ENCODE data around the gene EGFL6.

Gene EGFL6

GRCh38 chrX:13569479-13570260, at the start of gene EGFL6:
TSS of gene EGFL6 (plus strand) at chrX:13569601. CDS start at chrX:13569862, 261 bp downstream.
- DNase-seq (ENCODE audit: low spot score) = no peak

- DNase-seq (ENCODE audit: low spot score) = no peak
Measured at GRCh38 chrX:13520351-13520750, 49.0 kb upstream of the EGFL6 start.

- peak; percentile 22 for DNase-seq (ENCODE audit: low spot score)
Measured at GRCh38 chrX:13520936-13521335, 48.5 kb upstream of the EGFL6 start.

GRCh38 chrX:13522811-13523210, 46.6 kb upstream of the EGFL6 start:
- DNase-seq (ENCODE audit: low spot score) = no peak

- DNase-seq (ENCODE audit: low spot score) = peak; percentile 70
Measured at GRCh38 chrX:13533726-13534125, 35.7 kb upstream of the EGFL6 start.

- DNase-seq (ENCODE audit: low spot score) = no peak
Measured at GRCh38 chrX:13535376-13536165, 33.8 kb upstream of the EGFL6 start.

- no peak for DNase-seq (ENCODE audit: low spot score)
Measured at GRCh38 chrX:13536551-13536950, 32.9 kb upstream of the EGFL6 start.

GRCh38 chrX:13538414-13538813, 31.0 kb upstream of the EGFL6 start:
- no peak for DNase-seq (ENCODE audit: low spot score)

GRCh38 chrX:13540602-13541001, 28.8 kb upstream of the EGFL6 start:
- no peak for DNase-seq (ENCODE audit: low spot score)

GRCh38 chrX:13545726-13546125, 23.7 kb upstream of the EGFL6 start:
- no peak for DNase-seq (ENCODE audit: low spot score)

GRCh38 chrX:13547671-13548070, 21.7 kb upstream of the EGFL6 start:
- DNase-seq (ENCODE audit: low spot score) = no peak

GRCh38 chrX:13550346-13550745, 19.1 kb upstream of the EGFL6 start:
- DNase-seq (ENCODE audit: low spot score) = no peak

GRCh38 chrX:13551610-13552009, 17.8 kb upstream of the EGFL6 start:
- DNase-seq (ENCODE audit: low spot score) = no peak

GRCh38 chrX:13552892-13553291, 16.5 kb upstream of the EGFL6 start:
- DNase-seq (ENCODE audit: low spot score) = no peak

GRCh38 chrX:13565511-13565910, 3.9 kb upstream of the EGFL6 start:
- no peak for DNase-seq (ENCODE audit: low spot score)

GRCh38 chrX:13570261-13570605, 832 bp downstream of the EGFL6 start:
- no peak for DNase-seq (ENCODE audit: low spot score)

GRCh38 chrX:13571136-13571535, 1.7 kb downstream of the EGFL6 start:
- no peak for DNase-seq (ENCODE audit: low spot score)

GRCh38 chrX:13574600-13574999, 5.2 kb downstream of the EGFL6 start:
- DNase-seq (ENCODE audit: low spot score) = no peak

GRCh38 chrX:13579661-13580060, 10.3 kb downstream of the EGFL6 start:
- DNase-seq (ENCODE audit: low spot score) = no peak

- peak; percentile 6 for DNase-seq (ENCODE audit: low spot score)
Measured at GRCh38 chrX:13581554-13581953, 12.2 kb downstream of the EGFL6 start.

- no peak for DNase-seq (ENCODE audit: low spot score)
Measured at GRCh38 chrX:13587786-13588477, 18.5 kb downstream of the EGFL6 start.

- DNase-seq (ENCODE audit: low spot score) = no peak
Measured at GRCh38 chrX:13590207-13590606, 20.8 kb downstream of the EGFL6 start.

GRCh38 chrX:13590914-13591313, 21.5 kb downstream of the EGFL6 start:
- DNase-seq (ENCODE audit: low spot score) = no peak
